GM10248 (cell line): ENCODE measurements around the gene GRXCR1.

ENCODE experiments used
- CTCF ChIA-PET: fragments of 300-600 bp; sonication (Branson Sonifier 250); formaldehyde crosslinking; extraction: SDS; loops from one replicate; lab custom pipeline; 2021; ENCODE audit warnings: antibody characterized with exemption; lab: Yijun Ruan, JAX
- POLR2A ChIA-PET: fragments of 350-650 bp; sonication (Branson Sonifier 250); formaldehyde crosslinking; extraction: SDS; loops from one replicate; lab custom pipeline; 2020; ENCODE audit warnings: antibody characterized with exemption; lab: Yijun Ruan, JAX
- DNase-seq: peaks from one replicate; pipeline ENCODE4 v3.0.0; 2012; ENCODE audit errors: extremely low spot score
- CTCF ChIP-seq: IDR thresholded peaks from 2 replicates; pipeline ENCODE4 v1.5.1; 2012; ENCODE audit warnings: mild to moderate bottlenecking, low read depth; ENCODE audit errors: extremely low read depth, missing control alignments, control extremely low read depth

Gene GRXCR1

GRCh38 chr4:42985976-42986375 is 93.5 kb downstream of the GRXCR1 start:
- no peak for TF ChIP-seq CTCF
- ChIA-PET CTCF (interaction anchor here (1.3 kb wide), 1 partner anchor 10 kb away, joined by 4 read pairs; no protein-coding TSS in a partner anchor), POLR2A (no interaction called here)
- no peak for DNase-seq

GRCh38 chr4:42995343-42995944 is 102.9 kb downstream of the GRXCR1 start:
- peak; percentile 32 for DNase-seq
- ChIA-PET CTCF (interaction anchor here (1.0 to 1.3 kb wide), 2 partner anchors 9 to 1588 kb away, joined by 3 to 4 read pairs; no protein-coding TSS in a partner anchor), POLR2A (no interaction called here)
- peak; percentile 69 for TF ChIP-seq CTCF

- DNase-seq, result no peak
- ChIA-PET CTCF (no interaction called here), POLR2A (no interaction called here)
- TF ChIP-seq CTCF, result no peak
Observed at GRCh38 chr4:43008793-43009192, 116.3 kb downstream of the GRXCR1 start.

GRCh38 chr4:43014256-43014655 is 121.7 kb downstream of the GRXCR1 start:
- ChIA-PET CTCF (no interaction called here), POLR2A (no interaction called here)
- no peak for DNase-seq
- TF ChIP-seq CTCF, result no peak

GRCh38 chr4:43041632-43042031 is 149.1 kb downstream of the GRXCR1 start:
- ChIA-PET POLR2A (no interaction called here), CTCF (interaction anchor here (0.6 to 2.0 kb wide), 2 partner anchors 10 to 11 kb away, joined by 3 to 8 read pairs; no protein-coding TSS in a partner anchor)
- no peak for TF ChIP-seq CTCF
- no peak for DNase-seq

- no peak for TF ChIP-seq CTCF
- POLR2A ChIA-PET, result no interaction called here
- CTCF ChIA-PET, result no interaction called here
- DNase-seq, result no peak
Observed at GRCh38 chr4:43047058-43047457, 154.5 kb downstream of the GRXCR1 start.
